Measurements from ENCODE around the gene GALNT9. TPM values are rescaled to one million over a fixed set of nuclear protein-coding genes. Genes with fewer than 3 reads are reported as not detected.

Gene GALNT9
- total RNA-seq, 2 donors from 2014 or later: 0.14 to 1.0 TPM

DNA sequence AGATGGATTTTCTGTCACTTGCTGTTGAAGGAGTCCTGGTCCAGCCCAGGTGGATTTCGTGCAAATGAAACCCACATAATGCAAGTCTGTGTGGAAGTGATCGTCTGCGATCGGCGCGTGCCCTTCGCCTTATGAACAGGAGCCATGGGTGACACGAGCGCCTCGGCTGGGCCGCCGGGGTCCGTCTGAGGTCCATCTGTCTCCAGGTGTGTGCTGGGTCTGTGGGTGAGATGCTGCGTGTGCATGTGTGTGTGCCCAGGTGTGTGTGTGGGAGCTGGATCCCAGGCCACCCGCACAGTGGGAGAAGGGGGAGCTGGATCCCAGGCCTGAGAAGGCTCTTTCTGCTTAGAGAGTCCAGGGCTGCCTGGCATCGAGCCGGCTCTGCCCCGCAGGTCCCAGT lies 53.8 kb downstream of the GALNT9 start:
- H3K4me1 ChIP-seq (replicated peaks): no peaks in the 10 kb centered on the region
- TF ChIP-seq POLR2AphosphoS5 (IDR thresholded peaks at IDR 0.05): no peak
- no peak for TF ChIP-seq CTCF (IDR thresholded peaks at IDR 0.05)
- TF ChIP-seq POLR2A (IDR thresholded peaks at IDR 0.05): no peak
- H3K36me3 ChIP-seq: no peaks in the 10 kb centered on the region
- H3K27ac ChIP-seq: no peak overlapping the region
- no peak for DNase-seq (ENCODE audit: low spot score)
- no peaks in the 10 kb centered on the region for H3K9me3 ChIP-seq
- 97% methylated on average over 17 of the region's 18 CpGs for WGBS
- intact Hi-C loops (cut with DNase I): no loop called here
- no peak overlapping the region for H3K4me3 ChIP-seq
- no peaks in the 10 kb centered on the region for H3K27me3 ChIP-seq (replicated peaks; ENCODE audit: insufficient read depth)

DNA sequence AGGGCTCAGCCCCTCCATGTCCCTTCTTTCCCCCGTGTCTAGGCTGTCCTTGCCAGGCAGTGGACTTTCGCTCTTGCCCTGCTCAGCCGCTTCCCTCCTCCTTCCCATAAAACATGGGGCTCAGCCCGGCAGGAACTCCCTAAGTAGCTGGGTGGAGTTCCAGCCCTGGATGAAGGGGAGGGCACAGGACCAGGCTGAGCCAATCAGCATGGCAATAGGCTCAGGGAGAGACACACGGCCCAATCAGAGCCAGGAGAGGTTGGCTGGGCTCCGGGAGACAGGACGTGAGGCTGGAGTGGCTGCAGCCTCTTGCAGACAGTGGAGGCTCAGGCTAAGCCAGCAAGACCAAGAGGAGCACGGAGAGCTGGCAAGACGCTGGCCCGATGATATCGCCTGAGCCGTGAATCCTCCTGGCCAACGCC lies 54.3 kb downstream of the GALNT9 start:
- WGBS: 52% methylated on average over 12 of the region's 13 CpGs
- no peaks in the 10 kb centered on the region for H3K4me1 ChIP-seq (replicated peaks)
- TF ChIP-seq POLR2AphosphoS5 (IDR thresholded peaks at IDR 0.05) (peak; percentile 65), POLR2A (IDR thresholded peaks at IDR 0.05) (no peak)

DNA sequence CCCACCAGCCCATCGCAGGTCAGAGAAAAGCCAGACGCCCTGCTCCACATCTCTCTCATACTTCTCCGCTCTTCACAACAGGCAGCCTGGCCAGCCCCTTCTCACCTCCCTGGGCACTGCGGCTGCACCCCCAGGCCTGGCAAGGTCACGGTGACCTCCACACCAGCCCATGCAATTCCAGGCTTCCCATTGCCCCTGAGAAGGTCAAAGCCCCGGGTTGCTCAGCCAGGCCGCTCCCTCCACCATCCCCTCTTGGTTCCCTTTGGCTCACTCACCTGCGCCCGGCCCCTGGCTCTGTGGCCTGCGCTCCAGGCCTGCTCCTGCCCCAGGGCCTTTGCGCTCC lies 55.4 kb downstream of the GALNT9 start:
- no peaks in the 10 kb centered on the region for H3K36me3 ChIP-seq
- no peaks in the 10 kb centered on the region for H3K4me1 ChIP-seq (replicated peaks)
- H3K9me3 ChIP-seq: no peaks in the 10 kb centered on the region
- TF ChIP-seq POLR2AphosphoS5 (IDR thresholded peaks at IDR 0.05) (no peak), POLR2A (IDR thresholded peaks at IDR 0.05) (no peak), CTCF (IDR thresholded peaks at IDR 0.05) (no peak)
- WGBS: 81% methylated on average over 11 of the region's 11 CpGs
- H3K4me3 ChIP-seq: no peak overlapping the region
- no peak for DNase-seq (ENCODE audit: low spot score)
- H3K27me3 ChIP-seq (replicated peaks; ENCODE audit: insufficient read depth): no peaks in the 10 kb centered on the region
- intact Hi-C loops (cut with DNase I): no loop called here
- no peak overlapping the region for H3K27ac ChIP-seq

More for the DNA sequence above, 54.3 kb downstream of the GALNT9 start:
- Histone ChIP-seq H3K27ac (no peak overlapping the region), H3K27me3 (replicated peaks; ENCODE audit: insufficient read depth) (no peaks in the 10 kb centered on the region), H3K9me3 (no peaks in the 10 kb centered on the region), H3K4me3 (no peak overlapping the region), H3K36me3 (no peaks in the 10 kb centered on the region)
- DNase-seq (ENCODE audit: low spot score): peak; percentile 29
- intact Hi-C loops (cut with DNase I): no loop called here

- TF ChIP-seq POLR2AphosphoS5 (IDR thresholded peaks at IDR 0.05) (no peak), CTCF (IDR thresholded peaks at IDR 0.05) (no peak), POLR2A (IDR thresholded peaks at IDR 0.05) (no peak)
- no peaks in the 10 kb centered on the region for H3K36me3 ChIP-seq
- H3K9me3 ChIP-seq: no peaks in the 10 kb centered on the region
- no peaks in the 10 kb centered on the region for H3K27me3 ChIP-seq (replicated peaks; ENCODE audit: insufficient read depth)
- no peak for DNase-seq (ENCODE audit: low spot score)
- WGBS: 82% methylated on average over 16 of the region's 17 CpGs
- intact Hi-C loops (cut with DNase I): no loop called here
- H3K27ac ChIP-seq: no peak overlapping the region
- no peak overlapping the region for H3K4me3 ChIP-seq
- no peaks in the 10 kb centered on the region for H3K4me1 ChIP-seq (replicated peaks)
Measured at GRCh38 chr12:132272711-132273110, 56.7 kb downstream of the GALNT9 start.

- no peak for DNase-seq (ENCODE audit: low spot score)
- Histone ChIP-seq H3K9me3 (no peaks in the 10 kb centered on the region), H3K4me3 (no peak overlapping the region), H3K36me3 (no peaks in the 10 kb centered on the region), H3K27ac (no peak overlapping the region), H3K4me1 (replicated peaks) (no peaks in the 10 kb centered on the region), H3K27me3 (replicated peaks; ENCODE audit: insufficient read depth) (no peaks in the 10 kb centered on the region)
- no peak for TF ChIP-seq POLR2A (IDR thresholded peaks at IDR 0.05)
- TF ChIP-seq CTCF (IDR thresholded peaks at IDR 0.05): no peak
- TF ChIP-seq POLR2AphosphoS5 (IDR thresholded peaks at IDR 0.05): no peak
- intact Hi-C loops (cut with DNase I): no loop called here
- WGBS: 63% methylated on average over 11 of the region's 23 CpGs
Measured at GRCh38 chr12:132271755-132272092, 57.7 kb downstream of the GALNT9 start.

Data from prostate gland (tissue), 2 donors.